ENCODE measurements around the gene UGT1A8.

UGT1A8 gene

DNA sequence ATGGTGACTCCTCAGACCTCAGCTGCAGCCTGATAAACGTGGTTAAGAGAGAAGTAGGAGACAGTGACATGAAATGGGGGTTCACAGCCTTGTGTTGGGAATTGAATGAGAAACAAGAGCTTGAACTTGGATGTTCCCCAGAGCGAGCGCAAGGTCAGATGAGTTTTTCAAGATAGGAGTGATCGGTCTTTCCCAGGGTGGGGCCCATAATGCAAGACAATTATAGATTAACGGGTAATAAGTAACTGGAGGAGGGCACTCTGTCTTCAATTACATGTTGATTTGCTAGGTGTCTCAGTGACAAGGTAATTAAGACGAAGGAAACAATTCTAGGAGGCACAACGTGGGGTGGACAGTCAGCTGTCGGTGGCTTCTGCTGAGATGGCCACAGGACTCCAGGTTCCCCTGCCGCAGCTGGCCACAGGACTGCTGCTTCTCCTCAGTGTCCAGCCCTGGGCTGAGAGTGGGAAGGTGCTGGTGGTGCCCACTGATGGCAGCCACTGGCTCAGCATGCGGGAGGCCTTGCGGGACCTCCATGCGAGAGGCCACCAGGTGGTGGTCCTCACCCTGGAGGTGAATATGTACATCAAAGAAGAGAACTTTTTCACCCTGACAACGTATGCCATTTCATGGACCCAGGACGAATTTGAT, 95.3 kb downstream of the UGT1A8 start, which contains the start of gene UGT1A5:
TSS of gene UGT1A5 (plus strand) at position 297 of the 651 bp plus-strand sequence. CDS start at position 382, 85 bp downstream.
- Histone ChIP-seq H3K56ac (ENCODE audit: low read length) (no peak within 1 kb of the TSS), H2BK120ac (ENCODE audit: low read depth, low read length) (no peak within 1 kb of the TSS), H2BK15ac (replicated peaks; ENCODE audit: low read depth) (no peak within 1 kb of the TSS), H2AK5ac (ENCODE audit: low read length) (no peak within 1 kb of the TSS), H3K79me1 (ENCODE audit: low read length) (no peaks in the 10 kb centered on the region), H3K4me3 (ENCODE audit: low read length) (no peak within 1 kb of the TSS), H2BK5ac (ENCODE audit: low read length) (no peak within 1 kb of the TSS), H3K27me3 (ENCODE audit: insufficient read depth, low read length, poor library complexity) (no peaks in the 10 kb centered on the region), H3K23ac (ENCODE audit: low read length) (no peak within 1 kb of the TSS), H3K9ac (ENCODE audit: low read length) (no peak within 1 kb of the TSS), H3K4me2 (ENCODE audit: low read length) (no peak within 1 kb of the TSS), H3K18ac (ENCODE audit: low read length) (no peak within 1 kb of the TSS), H3K36me3 (ENCODE audit: control insufficient read depth, insufficient read depth, low read length) (no peaks in the 10 kb centered on the region), H3K27ac (ENCODE audit: low read depth, low read length) (no peak within 1 kb of the TSS), H3K4me1 (ENCODE audit: control insufficient read depth, low read depth, low read length) (no peaks in the 10 kb centered on the region), H3K79me2 (ENCODE audit: control insufficient read depth, insufficient read depth, low read length) (no peaks in the 10 kb centered on the region), H4K8ac (ENCODE audit: low read depth, low read length) (no peak within 1 kb of the TSS), H3K4ac (ENCODE audit: low read depth, low read length) (no peak within 1 kb of the TSS), H4K5ac (ENCODE audit: low read length) (no peak within 1 kb of the TSS)
- DNase-seq, result no peak
- no CpG with 5 or more reads among the region's 14 CpGs for WGBS (ENCODE audit: extremely low coverage, insufficient coverage, low lambda C conversion rate)

DNA sequence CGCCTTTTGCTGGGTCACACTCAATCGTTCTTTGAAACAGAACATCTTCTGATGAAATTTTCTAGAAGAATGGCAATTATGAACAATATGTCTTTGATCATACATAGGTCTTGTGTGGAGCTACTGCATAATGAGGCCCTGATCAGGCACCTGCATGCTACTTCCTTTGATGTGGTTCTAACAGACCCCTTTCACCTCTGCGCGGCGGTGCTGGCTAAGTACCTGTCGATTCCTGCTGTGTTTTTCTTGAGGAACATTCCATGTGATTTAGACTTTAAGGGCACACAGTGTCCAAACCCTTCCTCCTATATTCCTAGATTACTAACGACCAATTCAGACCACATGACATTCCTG, 95.8 kb downstream of the UGT1A8 start:
- H3K4me3 ChIP-seq (ENCODE audit: low read length), result no peak overlapping the region
- no peak overlapping the region for H4K8ac ChIP-seq (ENCODE audit: low read depth, low read length)
- no peak overlapping the region for H2BK15ac ChIP-seq (replicated peaks; ENCODE audit: low read depth)
- H3K4me2 ChIP-seq (ENCODE audit: low read length), result no peak overlapping the region
- no peak overlapping the region for H2AK5ac ChIP-seq (ENCODE audit: low read length)
- H3K79me2 ChIP-seq (ENCODE audit: control insufficient read depth, insufficient read depth, low read length), result no peaks in the 10 kb centered on the region
- H2BK5ac ChIP-seq (ENCODE audit: low read length), result no peak overlapping the region
- H3K56ac ChIP-seq (ENCODE audit: low read length), result no peak overlapping the region
- H3K36me3 ChIP-seq (ENCODE audit: control insufficient read depth, insufficient read depth, low read length), result no peaks in the 10 kb centered on the region
- H2BK120ac ChIP-seq (ENCODE audit: low read depth, low read length), result no peak overlapping the region
- no peak overlapping the region for H3K23ac ChIP-seq (ENCODE audit: low read length)
- WGBS (ENCODE audit: extremely low coverage, insufficient coverage, low lambda C conversion rate), result no CpG with 5 or more reads among the region's 7 CpGs
- no peak for DNase-seq
- no peak overlapping the region for H3K4ac ChIP-seq (ENCODE audit: low read depth, low read length)
- H3K9ac ChIP-seq (ENCODE audit: low read length), result no peak overlapping the region
- no peaks in the 10 kb centered on the region for H3K4me1 ChIP-seq (ENCODE audit: control insufficient read depth, low read depth, low read length)
- H3K27ac ChIP-seq (ENCODE audit: low read depth, low read length), result no peak overlapping the region
- no peaks in the 10 kb centered on the region for H3K27me3 ChIP-seq (ENCODE audit: insufficient read depth, low read length, poor library complexity)
- H3K79me1 ChIP-seq (ENCODE audit: low read length), result no peaks in the 10 kb centered on the region
- H3K18ac ChIP-seq (ENCODE audit: low read length), result no peak overlapping the region
- H4K5ac ChIP-seq (ENCODE audit: low read length), result no peak overlapping the region

DNA sequence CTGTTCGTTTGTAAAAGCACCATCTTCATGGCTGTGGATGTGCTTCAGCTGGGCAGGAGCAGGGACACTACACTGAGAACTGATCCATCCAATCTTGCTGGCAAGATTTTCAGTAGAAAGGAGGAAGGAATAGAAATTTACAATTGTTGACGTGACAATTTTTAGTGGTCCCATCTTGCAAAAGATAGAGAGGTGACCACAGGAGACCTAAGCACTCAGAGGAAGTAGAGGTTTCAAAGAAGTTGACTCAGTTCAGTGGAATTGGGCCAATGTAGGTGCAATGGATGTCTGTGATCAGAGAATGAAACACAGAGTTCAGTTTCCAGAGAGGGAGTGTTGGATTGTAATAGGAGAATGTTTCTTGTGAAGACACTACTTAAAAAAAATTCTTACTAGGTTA, 96.7 kb downstream of the UGT1A8 start:
- Histone ChIP-seq H2AK5ac (ENCODE audit: low read length) (no peak overlapping the region), H2BK5ac (ENCODE audit: low read length) (no peak overlapping the region), H3K36me3 (ENCODE audit: control insufficient read depth, insufficient read depth, low read length) (no peaks in the 10 kb centered on the region), H3K4me3 (ENCODE audit: low read length) (no peak overlapping the region), H3K27ac (ENCODE audit: low read depth, low read length) (no peak overlapping the region), H3K4me1 (ENCODE audit: control insufficient read depth, low read depth, low read length) (no peaks in the 10 kb centered on the region), H3K9ac (ENCODE audit: low read length) (no peak overlapping the region), H3K79me2 (ENCODE audit: control insufficient read depth, insufficient read depth, low read length) (no peaks in the 10 kb centered on the region), H3K79me1 (ENCODE audit: low read length) (no peaks in the 10 kb centered on the region), H3K23ac (ENCODE audit: low read length) (no peak overlapping the region), H3K4me2 (ENCODE audit: low read length) (no peak overlapping the region), H3K56ac (ENCODE audit: low read length) (no peak overlapping the region), H4K5ac (ENCODE audit: low read length) (no peak overlapping the region), H3K18ac (ENCODE audit: low read length) (no peak overlapping the region), H3K27me3 (ENCODE audit: insufficient read depth, low read length, poor library complexity) (no peaks in the 10 kb centered on the region), H2BK15ac (replicated peaks; ENCODE audit: low read depth) (no peak overlapping the region), H3K4ac (ENCODE audit: low read depth, low read length) (no peak overlapping the region), H2BK120ac (ENCODE audit: low read depth, low read length) (no peak overlapping the region), H4K8ac (ENCODE audit: low read depth, low read length) (no peak overlapping the region)
- WGBS (ENCODE audit: extremely low coverage, insufficient coverage, low lambda C conversion rate), result no CpG with 5 or more reads among the region's 2 CpGs
- no peak for DNase-seq

DNA sequence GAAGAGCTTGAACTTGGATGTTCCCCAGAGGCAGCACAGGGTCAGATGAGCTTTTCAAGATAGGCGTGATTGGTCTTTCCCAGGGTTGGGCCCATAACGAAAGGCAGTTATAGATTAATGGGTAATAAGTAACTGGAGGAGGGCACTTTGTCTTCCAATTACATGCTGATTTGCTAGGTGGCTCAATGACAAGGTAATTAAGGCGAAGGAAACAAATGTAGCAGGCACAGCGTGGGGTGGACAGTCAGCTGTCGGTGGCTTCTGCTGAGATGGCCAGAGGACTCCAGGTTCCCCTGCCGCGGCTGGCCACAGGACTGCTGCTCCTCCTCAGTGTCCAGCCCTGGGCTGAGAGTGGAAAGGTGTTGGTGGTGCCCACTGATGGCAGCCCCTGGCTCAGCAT, 101.1 kb downstream of the UGT1A8 start, which contains the start of gene UGT1A4:
TSS of gene UGT1A4 (plus strand) at position 185 of the 400 bp plus-strand sequence. CDS start at position 270, 85 bp downstream.
- Histone ChIP-seq H3K27ac (ENCODE audit: low read depth, low read length) (no peak within 1 kb of the TSS), H3K4me3 (ENCODE audit: low read length) (no peak within 1 kb of the TSS), H3K27me3 (ENCODE audit: insufficient read depth, low read length, poor library complexity) (no peaks in the 10 kb centered on the region), H3K79me2 (ENCODE audit: control insufficient read depth, insufficient read depth, low read length) (no peaks in the 10 kb centered on the region), H3K9ac (ENCODE audit: low read length) (no peak within 1 kb of the TSS), H3K79me1 (ENCODE audit: low read length) (no peaks in the 10 kb centered on the region), H2BK5ac (ENCODE audit: low read length) (no peak within 1 kb of the TSS), H2BK120ac (ENCODE audit: low read depth, low read length) (no peak within 1 kb of the TSS), H3K4ac (ENCODE audit: low read depth, low read length) (no peak within 1 kb of the TSS), H3K23ac (ENCODE audit: low read length) (no peak within 1 kb of the TSS), H3K56ac (ENCODE audit: low read length) (no peak within 1 kb of the TSS), H2BK15ac (replicated peaks; ENCODE audit: low read depth) (no peak within 1 kb of the TSS), H3K4me2 (ENCODE audit: low read length) (no peak within 1 kb of the TSS), H2AK5ac (ENCODE audit: low read length) (no peak within 1 kb of the TSS), H4K8ac (ENCODE audit: low read depth, low read length) (no peak within 1 kb of the TSS), H4K5ac (ENCODE audit: low read length) (no peak within 1 kb of the TSS), H3K36me3 (ENCODE audit: control insufficient read depth, insufficient read depth, low read length) (no peaks in the 10 kb centered on the region), H3K18ac (ENCODE audit: low read length) (no peak within 1 kb of the TSS), H3K4me1 (ENCODE audit: control insufficient read depth, low read depth, low read length) (no peaks in the 10 kb centered on the region)
- WGBS (ENCODE audit: extremely low coverage, insufficient coverage, low lambda C conversion rate), result no CpG with 5 or more reads among the region's 7 CpGs
- DNase-seq, result no peak

DNA sequence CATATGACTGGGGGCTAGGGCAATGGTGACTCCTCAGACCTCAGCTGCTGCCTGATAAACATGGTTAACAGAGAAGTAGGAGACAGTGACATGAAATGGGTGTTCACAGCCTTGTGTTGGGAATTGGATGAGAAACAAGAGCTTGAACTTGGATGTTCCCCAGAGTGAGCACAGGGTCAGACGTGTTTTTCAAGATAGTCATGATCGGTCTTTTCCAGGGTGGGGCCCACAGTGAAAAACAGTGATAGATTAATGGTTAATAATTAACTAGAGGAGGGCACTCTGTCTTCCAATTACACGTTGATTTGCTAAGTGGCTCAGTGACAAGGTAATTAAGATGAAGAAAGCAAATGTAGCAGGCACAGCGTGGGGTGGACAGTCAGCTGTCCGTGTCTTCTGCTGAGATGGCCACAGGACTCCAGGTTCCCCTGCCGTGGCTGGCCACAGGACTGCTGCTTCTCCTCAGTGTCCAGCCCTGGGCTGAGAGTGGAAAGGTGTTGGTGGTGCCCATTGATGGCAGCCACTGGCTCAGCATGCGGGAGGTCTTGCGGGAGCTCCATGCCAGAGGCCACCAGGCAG, 111.4 kb downstream of the UGT1A8 start, which contains the start of gene UGT1A3:
TSS of gene UGT1A3 (plus strand) at position 320 of the 579 bp plus-strand sequence. CDS start at position 405, 85 bp downstream.
- Histone ChIP-seq H2BK5ac (ENCODE audit: low read length) (no peak within 1 kb of the TSS), H3K4ac (ENCODE audit: low read depth, low read length) (no peak within 1 kb of the TSS), H3K79me2 (ENCODE audit: control insufficient read depth, insufficient read depth, low read length) (no peaks in the 10 kb centered on the region), H3K4me1 (ENCODE audit: control insufficient read depth, low read depth, low read length) (no peaks in the 10 kb centered on the region), H3K27me3 (ENCODE audit: insufficient read depth, low read length, poor library complexity) (no peaks in the 10 kb centered on the region), H4K8ac (ENCODE audit: low read depth, low read length) (no peak within 1 kb of the TSS), H3K4me3 (ENCODE audit: low read length) (no peak within 1 kb of the TSS), H3K23ac (ENCODE audit: low read length) (no peak within 1 kb of the TSS), H3K27ac (ENCODE audit: low read depth, low read length) (no peak within 1 kb of the TSS), H4K5ac (ENCODE audit: low read length) (no peak within 1 kb of the TSS), H3K9ac (ENCODE audit: low read length) (no peak within 1 kb of the TSS), H3K79me1 (ENCODE audit: low read length) (no peaks in the 10 kb centered on the region), H3K18ac (ENCODE audit: low read length) (no peak within 1 kb of the TSS), H2AK5ac (ENCODE audit: low read length) (no peak within 1 kb of the TSS), H2BK120ac (ENCODE audit: low read depth, low read length) (no peak within 1 kb of the TSS), H3K56ac (ENCODE audit: low read length) (no peak within 1 kb of the TSS), H2BK15ac (replicated peaks; ENCODE audit: low read depth) (no peak within 1 kb of the TSS), H3K36me3 (ENCODE audit: control insufficient read depth, insufficient read depth, low read length) (no peaks in the 10 kb centered on the region), H3K4me2 (ENCODE audit: low read length) (no peak within 1 kb of the TSS)
- DNase-seq, result no peak
- WGBS (ENCODE audit: extremely low coverage, insufficient coverage, low lambda C conversion rate), result no CpG with 5 or more reads among the region's 8 CpGs
